GM18907 (cell line): Measurements from ENCODE around the gene CFAP99.

Experiments
- ATAC-seq: cut with Tn5 transposase; IDR thresholded peaks from one replicate; pipeline ENCODE4 v1.9.1; 2021; ENCODE audit warnings: mild to moderate bottlenecking, moderate library complexity; ENCODE audit not compliant: unreplicated experiment

CFAP99 gene

DNA sequence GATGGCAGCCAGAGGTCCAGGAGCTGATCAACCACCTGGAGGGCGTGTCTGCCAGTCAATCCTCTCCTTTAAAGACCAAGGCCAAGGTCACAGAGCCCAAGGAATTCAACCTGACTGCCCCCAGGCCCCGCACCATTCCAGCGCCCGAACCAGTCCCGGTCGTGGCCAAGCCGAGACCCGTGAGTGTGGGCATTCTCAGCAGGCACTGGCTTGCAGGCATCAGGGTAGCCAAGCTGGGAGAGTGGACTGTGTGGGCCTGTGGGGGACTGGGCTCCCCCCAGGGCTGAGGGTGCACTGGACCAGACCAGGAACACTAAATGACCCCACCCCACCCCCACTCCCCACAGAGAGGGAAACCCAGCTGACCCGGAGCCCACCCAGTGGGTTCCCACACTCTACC lies 26.4 kb downstream of the CFAP99 start:
- no peak for ATAC-seq

- ATAC-seq = no peak
Observed at GRCh38 chr4:2445571-2445970, 26.8 kb downstream of the CFAP99 start.

DNA sequence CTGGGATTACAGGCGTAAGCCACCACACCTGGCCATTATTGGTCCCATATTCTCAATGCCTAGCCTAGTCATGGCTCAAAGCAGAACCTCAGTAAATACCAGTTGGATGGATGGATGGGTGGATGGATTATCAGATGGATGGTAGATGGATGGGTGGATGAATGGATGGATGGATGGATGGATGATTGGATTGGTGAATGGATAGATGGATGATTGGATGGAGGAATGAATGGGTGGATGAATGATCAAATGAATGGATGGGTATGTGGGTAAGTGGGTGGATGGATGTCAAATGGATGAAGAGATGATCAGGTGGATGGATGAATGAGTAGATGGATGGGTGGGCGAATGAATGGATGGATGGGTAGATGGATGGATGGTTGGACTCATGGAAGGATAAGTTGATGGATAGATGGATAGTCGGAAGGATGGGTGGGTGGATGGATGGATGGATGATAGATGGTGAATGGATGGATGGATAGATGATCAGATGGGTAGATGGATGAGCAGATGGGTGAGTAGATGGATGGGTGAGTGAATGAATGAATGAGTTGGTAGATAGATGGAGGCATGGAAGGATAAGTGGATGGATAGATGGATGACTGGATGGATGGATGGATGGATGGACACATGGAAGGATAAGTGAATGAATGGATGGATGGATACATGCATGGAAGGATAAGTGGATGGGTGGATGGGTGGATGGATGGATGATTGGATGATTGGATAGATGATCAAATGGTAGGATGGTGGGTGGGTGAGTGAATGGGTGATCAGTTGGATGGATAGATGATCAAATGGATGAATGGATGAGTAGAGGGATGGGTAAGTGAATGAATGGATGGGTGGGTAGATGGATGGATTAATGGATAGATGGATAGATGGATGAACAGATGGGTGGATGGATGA lies 28.2 kb downstream of the CFAP99 start:
- ATAC-seq = no peak

- ATAC-seq = no peak
Observed at GRCh38 chr4:2448589-2448988, 29.8 kb downstream of the CFAP99 start.

GRCh38 chr4:2449051-2449450 lies 30.3 kb downstream of the CFAP99 start:
- ATAC-seq = no peak

GRCh38 chr4:2449511-2450392 lies 31.0 kb downstream of the CFAP99 start:
- ATAC-seq = no peak

GRCh38 chr4:2450394-2451035 lies 31.8 kb downstream of the CFAP99 start:
- ATAC-seq = no peak

DNA sequence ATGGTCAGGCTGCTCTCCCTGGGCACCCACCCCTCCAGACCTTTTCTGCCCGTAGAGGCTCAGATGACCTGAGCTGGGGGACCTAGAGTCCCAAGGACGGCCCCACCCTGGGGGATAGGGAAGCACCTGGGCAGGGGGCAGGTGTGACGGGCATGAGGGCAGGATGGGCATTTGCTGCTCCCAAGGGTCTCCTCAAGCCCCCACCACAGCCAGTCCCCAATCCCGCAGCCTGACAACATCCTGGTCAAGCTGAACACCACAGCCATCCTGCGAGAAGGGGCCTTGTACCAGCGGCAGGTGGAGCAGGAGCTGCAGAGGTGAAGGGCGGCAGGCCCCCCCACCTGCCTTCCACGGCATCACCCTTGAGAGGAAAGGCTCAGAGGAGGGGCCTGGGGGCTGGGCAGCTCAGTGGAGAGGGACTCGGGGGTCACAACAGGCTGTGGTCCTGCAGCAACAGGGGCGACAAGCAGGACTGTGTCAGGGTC lies 32.3 kb downstream of the CFAP99 start:
- no peak for ATAC-seq

DNA sequence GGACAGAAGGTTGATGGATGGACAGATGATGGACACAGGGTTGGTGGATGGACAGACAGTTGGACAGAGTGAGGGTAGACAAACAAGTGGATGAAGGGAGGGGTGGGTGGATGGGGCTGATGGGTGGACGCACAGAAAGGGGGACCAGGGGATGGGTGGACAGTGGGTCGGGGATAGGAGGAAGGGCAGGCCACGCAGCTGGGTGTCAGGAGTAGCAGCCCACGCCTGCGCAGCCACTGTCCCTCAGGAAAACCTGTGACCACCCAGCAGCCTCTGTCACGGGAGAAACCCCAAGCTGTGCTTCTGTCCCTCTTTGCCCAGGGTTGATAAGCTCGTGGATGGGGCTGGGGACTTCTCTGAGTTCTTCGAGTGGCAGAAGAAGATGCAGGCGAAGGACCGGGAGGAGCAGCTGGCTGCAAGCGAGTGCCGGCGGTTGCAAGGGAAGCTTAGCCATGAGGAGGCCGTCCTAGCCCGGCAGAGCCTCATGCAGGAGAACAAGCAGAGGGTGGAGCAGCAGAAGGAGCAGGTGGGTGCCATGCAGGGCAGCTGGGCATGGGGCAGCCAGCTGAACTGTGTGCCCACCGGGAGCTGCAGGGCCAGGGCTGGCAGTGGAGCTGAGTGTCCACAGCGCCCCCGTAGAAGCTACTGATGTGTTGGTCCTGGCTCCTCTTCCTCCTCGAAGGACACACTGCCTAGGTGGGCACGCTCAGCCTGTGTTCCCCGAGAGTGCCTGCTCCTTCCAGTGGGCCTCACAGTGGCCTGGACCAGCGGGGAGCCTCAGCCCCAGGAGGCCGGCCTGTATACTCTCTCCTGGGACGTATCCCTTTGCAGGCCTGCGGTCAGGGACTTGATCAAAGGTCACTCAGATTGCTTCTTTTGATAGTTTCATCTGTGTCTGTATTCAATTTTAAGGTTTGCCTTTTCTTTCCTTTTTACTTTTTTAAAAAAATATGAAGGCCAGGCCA lies 33.3 kb downstream of the CFAP99 start:
- ATAC-seq = no peak

DNA sequence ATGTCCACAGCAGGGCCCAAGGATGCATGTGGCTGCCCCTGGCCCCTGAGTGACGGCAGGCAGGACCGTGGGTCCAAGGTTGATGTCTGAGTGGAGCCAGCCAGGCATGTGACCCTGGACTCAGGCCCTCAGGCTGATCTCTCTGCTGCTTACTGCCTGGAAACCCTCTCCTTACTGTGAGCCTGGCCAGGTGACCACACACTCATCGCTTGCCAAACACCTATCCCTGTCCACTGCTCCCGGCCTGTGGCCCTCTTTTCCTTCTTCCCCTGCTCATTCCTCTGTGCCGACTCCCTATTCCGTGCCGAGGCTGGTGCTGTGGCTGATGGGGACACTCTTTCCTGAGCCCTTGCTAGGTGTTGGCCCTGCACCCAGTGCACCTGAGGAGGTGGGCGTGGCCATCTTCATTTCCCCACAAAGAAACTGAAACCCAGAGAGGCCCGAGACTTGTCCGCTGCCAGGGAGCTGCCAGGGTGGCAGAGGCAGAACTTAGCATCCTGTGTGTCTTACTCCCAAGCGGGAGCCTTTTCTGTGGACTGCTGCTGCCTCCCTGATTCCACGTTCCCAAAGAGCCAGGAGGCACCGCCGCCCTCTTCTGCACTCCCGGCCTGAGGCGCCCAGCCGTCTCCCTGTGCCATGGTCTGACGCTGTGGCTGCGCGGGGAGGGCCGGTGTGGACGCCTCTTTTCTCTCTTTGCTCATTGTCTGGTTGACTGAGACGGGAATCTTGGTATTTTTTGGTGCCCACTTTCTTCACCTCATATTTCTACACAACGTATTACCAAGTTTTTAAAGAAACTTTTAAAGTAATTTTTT lies 38.9 kb downstream of the CFAP99 start:
- no peak for ATAC-seq

DNA sequence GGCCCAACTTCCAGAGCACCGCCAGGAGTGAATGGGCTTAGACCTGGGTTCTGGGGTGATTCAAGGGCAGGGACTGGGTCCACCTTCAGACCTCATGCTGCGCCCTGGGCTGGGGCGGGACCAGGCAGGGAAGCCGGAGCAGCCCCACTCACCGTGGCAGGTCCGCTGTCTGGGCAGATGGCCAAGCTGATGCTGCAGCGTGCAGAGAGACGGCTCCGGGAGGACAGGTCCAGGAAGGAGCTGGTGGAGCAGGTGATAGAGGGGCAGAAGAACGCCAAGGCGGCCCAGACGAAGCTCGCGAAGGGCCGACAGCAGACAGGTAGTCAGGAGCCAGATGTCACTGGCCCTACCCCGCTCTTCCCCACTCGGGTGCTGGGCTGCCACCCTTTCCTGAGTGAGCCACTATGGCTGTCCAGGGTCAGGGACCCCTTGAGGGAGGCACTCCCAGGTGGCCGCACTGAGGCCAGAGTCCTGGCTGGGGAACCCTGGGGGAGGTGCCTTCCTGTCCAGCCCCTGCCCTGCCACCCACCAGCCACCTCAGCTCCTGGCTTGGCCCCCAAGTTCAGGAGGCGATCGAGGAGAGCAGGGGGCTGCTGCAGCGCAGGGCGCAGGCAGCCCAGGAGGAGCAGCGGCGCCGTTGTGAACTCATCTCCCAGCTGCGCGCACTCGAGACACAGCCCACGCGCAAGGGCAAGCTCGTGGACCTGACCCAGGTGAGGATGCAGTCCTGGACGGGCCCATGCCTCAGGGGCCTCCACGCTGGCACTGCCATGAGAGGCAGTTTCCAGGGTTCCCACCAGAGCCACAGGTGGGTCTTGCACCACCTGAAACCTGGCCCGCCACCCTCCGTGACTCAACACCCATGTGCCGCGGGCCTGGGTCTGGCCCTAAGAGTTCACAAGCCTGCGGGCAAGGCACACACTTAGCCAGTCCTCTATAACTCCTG lies 40.1 kb downstream of the CFAP99 start:
- no peak for ATAC-seq

GRCh38 chr4:2459589-2460349 lies 41.0 kb downstream of the CFAP99 start:
- ATAC-seq = no peak

GRCh38 chr4:2461246-2461960 lies 42.6 kb downstream of the CFAP99 start:
- no peak for ATAC-seq

DNA sequence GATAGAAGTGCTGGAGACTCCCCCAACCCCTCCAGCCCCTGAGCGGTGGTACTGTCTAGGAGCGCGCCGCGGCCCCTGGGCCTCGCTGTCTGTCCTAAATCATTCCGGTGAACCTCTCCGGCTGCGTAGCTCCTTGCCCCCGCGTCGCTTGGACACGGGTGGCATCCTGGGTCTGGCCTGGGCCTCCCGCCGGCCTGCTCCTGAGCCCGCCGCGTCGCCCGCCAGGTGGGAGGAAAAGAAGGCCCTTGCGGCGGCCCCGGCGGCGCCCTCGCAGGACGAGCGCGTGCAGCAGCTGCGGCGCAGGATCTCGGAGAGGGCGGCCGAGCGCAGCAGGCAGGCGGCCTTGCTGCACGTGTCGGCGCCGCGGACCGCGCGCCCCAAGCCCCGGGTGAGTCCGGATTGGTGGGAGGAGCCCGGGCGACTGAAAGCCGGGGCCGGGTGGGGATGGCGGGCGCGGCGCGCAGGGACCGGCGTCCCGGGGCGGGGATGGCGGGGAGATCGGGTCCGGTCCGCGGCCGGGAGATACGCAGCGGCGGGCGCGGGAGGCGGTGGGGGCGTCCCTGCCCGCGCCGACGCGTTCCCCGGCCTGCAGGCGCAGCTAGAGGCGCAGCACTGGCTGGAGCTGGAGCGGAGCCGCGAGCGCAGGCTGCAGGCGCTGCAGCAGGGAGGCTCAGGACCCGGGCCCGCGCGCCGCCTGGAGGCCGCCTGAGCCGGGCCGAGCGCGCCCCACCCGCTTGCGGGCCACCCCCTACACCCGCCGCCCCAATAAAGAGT lies 43.6 kb downstream of the CFAP99 start:
- ATAC-seq = peak; percentile 76

DNA sequence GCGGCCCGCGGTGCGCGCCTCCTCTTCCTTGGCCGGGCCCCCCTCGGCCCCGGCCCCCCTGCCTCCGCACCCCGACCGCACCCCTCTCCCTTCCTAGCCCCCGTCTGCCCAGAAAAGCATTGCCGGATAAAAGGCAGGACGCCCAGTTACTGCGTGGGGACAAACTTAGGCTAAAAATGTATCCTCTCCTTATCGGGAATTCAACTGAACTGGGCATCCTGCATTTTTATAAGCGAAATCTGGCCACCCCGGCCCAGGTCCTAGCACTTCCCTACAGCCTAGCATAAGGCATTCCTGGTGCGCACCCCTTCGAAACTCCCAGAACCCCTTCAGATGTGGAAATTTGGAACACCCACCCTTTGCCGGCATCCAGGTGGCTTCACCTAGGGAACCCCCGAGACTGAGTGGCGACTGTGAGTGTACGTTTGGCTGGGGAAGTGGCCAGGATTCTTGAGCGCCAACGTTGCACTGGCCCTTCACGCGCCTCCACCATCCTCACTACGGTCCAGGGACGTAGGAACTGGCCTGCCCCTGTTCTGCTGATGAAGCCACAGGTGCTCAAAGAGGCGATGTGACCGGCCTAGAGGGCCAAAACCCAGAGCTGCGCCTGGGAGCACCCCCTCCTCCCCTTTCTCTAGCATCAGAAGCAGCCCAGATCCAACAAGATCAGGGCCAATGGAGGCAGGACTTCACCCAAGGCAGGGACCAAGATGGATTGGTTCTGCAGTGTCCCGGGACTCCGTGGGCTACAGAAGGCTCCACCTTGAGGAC lies 44.4 kb downstream of the CFAP99 start:
- ATAC-seq = no peak
